Measurements from ENCODE around the gene STIM2.

STIM2 gene

DNA sequence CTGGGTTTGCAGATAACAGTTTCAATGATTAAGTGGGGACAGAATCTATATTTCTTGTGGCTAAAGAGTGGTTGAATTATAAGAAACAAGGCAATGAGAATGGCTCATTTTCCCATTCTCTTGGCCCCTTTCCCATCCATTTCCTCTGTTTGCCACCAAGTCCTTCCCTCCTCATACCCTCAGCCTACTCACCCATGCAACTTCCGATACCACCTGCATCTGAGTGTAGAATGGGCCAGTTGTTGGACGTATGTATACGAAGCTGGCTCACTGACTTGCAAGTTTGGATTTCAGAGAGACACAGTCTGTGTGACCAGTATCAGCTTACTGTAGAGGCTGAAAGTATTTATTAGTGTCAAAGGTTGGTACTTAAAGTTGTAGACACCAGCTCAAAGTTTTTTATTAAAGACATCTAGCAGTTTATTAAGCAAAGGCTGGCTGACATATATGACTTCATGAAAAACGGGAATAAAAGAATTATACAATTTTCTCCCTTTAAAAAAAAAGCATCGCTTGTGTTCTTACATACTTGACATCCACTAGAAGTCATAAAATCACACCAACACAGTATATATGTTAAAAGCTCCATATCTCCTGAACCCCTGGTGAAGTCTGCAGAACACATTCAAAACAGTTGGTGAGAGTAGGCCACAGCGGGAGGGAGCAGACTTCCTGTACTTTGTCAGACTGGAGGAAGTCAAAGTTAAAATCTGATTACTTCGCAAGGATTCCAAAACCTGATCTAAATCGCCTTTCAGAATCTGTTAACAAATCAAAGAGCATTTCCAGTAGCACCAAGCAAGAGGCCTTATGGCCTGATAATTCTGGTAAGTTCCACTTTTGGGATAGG, 22.4 kb upstream of the STIM2 start:
- no peak for DNase-seq

GRCh38 chr4:26839016-26839415, 21.6 kb upstream of the STIM2 start:
- no peak for DNase-seq

DNA sequence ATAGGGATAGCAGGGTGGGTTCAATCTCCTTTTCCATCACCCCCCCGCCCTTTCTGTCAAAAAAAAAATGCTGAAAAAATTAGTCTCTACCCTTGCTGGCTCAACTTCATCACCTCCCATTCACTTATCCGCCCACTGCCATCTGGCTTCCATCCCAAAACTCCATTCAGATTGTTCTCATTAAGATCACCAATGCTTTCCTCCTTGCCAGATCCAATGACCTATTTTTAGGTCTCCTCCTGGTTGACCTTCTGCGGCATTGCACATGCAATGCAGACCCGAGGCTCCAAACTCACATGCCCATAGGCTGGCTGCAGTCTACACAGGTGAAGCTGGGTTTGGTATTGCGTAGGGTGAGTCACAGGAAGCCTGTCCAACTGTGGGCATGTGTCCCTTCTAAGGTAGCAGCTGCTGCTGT, 21.1 kb upstream of the STIM2 start:
- DNase-seq, result no peak

DNA sequence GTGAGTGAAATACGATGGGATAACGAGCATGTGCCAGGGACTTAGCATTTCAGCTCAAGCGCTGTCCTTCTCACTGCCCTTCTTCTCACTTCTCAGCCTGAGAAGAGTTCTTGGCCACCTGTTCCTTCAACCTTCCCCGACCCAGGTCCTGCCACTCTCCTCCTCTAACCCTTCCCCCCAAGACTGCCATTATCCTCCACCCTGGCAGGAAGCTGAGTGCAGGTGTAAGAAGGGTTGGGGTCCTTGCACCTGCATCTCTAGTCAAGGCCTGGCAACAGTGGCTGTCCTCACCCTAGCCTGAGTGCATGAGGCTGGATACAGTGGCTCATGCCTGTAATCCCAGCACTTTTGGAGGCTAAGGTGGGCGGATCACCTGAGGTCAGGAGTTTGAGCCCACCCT, 19.9 kb upstream of the STIM2 start:
- DNase-seq, result no peak

GRCh38 chr4:26842911-26843310, 17.7 kb upstream of the STIM2 start:
- no peak for DNase-seq

DNA sequence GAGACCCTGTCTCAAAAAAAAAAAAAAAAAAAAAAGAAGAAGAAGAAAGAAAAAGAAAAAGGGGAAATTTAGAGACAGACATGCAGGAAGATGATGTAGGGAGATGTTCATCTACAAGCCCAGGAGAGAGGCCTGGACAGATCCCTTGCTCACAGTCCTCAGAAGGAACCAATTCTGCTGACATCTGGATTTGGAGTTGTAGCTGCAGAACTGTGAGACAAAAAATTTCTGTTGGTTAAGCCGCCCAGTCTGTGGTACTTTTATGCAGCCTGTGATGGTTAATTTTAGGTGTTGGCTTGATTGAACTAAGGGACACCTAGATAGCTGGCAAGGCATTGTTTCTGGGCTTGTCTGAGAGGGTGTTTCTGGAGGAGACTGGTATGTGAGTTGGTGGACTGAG, 10.1 kb upstream of the STIM2 start:
- DNase-seq, result no peak

GRCh38 chr4:26851129-26851528, 9.5 kb upstream of the STIM2 start:
- no peak for DNase-seq

- DNase-seq, result no peak
Measured at GRCh38 chr4:26854701-26855100, 5.9 kb upstream of the STIM2 start.

GRCh38 chr4:26856906-26857277, 3.7 kb upstream of the STIM2 start:
- DNase-seq, result no peak

DNA sequence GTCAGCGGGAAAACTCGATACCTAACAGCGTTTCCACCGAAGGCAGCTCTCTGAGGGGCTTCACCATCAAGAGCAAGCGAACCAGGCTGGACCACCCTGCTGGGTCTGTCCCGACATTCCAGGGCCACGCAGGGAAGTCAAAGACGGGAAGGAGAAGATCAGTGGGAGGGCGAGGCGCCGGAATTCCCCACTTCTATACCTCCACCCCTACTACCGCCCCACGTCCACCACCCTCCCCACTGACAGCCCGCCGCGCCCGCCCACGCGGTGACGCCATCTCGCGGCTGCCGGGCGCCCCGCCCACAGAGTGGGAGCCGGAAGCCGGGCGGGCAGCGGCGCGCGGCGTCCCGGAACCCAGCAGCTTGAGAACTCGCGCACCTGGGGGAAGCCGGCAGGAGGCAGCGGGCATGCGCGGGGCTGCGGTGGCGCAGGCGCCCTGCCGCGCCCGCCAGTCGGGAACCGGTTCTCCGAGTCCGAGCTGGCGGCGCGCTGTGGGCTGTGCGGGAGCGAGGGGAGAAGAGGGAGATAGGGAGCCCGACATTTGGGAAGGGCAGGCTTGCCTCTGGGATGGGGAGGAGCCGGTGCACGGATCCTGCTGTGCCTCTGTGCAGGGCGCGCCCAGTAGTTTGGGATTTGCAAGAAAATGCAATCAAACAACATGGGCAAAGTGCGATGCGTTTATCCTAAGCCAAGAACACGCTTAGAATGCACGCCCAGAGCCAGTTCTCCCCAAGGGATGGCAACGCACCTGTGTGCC, 3.2 kb upstream of the STIM2 start:
- peak; percentile 95 for DNase-seq

GRCh38 chr4:26858035-26858918, 2.4 kb upstream of the STIM2 start:
- DNase-seq, result no peak

DNA sequence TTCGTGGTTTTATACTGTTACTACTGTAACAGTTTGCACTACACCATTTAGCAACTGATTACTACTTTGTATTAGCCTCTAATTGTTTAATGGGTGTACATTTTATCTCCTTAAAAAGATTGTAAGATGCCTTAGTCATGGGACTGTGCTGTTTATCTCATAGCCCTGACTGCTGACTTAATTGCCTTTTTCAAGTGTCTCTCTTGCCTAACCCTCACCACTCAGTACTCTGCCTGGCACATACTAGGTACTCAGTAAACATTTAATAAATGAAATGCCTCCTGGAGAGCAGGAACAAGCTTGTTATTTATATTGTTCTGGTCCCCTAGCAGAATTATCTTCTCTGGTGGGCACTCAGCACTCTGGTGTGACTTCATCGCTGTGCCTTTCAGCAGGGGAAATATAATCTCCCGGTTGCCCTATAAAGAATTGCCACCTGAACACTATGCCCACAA, 1.7 kb upstream of the STIM2 start:
- DNase-seq, result no peak

- DNase-seq, result no peak
Measured at GRCh38 chr4:26859762-26860156, 882 bp upstream of the STIM2 start.

DNA sequence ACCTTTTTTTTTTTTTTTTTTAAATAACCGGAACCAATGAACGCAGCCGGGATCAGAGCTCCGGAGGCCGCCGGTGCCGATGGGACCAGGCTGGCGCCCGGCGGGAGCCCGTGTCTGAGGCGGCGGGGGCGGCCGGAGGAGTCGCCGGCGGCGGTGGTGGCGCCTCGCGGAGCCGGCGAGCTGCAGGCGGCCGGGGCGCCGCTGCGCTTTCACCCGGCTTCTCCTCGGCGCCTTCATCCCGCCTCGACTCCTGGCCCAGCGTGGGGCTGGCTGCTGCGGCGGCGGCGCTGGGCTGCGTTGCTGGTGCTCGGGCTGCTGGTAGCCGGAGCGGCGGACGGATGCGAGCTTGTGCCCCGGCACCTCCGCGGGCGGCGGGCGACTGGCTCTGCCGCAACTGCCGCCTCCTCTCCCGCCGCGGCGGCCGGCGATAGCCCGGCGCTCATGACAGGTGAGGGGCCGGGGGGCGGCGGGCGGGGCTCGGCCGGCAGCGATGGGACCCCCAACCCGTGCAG, 337 bp downstream of the STIM2 start:
- peak; percentile 52 for DNase-seq

- DNase-seq, result peak; percentile 76
Measured at GRCh38 chr4:26861434-26862186, 969 bp downstream of the STIM2 start.

- no peak for DNase-seq
Measured at GRCh38 chr4:26862381-26862915, 1.8 kb downstream of the STIM2 start.

GRCh38 chr4:26863512-26863911, 2.9 kb downstream of the STIM2 start:
- DNase-seq, result no peak

GRCh38 chr4:26864899-26865298, 4.3 kb downstream of the STIM2 start:
- no peak for DNase-seq

DNA sequence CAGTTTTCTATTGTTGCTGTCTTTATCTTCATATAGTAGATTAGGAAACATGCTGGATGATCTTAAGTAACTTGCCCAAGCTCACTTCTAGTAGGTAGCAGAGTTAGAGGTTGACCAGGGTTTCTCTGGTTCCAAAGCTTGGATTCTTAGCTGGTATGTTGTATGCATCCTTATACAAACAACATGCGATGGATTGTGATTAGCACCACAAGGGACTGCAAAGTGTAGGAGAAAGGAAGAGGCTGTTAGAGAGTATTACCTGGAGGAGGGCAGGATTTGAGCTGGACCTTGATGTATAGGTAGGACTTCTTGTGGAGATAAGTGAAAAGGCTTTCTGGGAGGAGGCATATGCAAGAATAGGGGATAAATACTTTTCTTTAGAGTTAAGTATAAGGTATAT, 5.6 kb downstream of the STIM2 start:
- DNase-seq, result no peak

GRCh38 chr4:26866781-26867180, 6.1 kb downstream of the STIM2 start:
- DNase-seq, result no peak

- no peak for DNase-seq
Measured at GRCh38 chr4:26867914-26868684, 7.5 kb downstream of the STIM2 start.

Measured in CD4-positive, alpha-beta T cell treated with Interferon gamma for 1 hour (primary cell).